HepG2 (cell line): ENCODE data around the gene LSM14B.

Experiments used
- ATF1 ChIP-seq: IDR thresholded peaks from 2 replicates; pipeline ENCODE4 v1.6.1; 2016; ENCODE audit warnings: mild to moderate bottlenecking, control low read depth
- CTCF ChIP-seq: sonication (generic); formaldehyde crosslinking; IDR thresholded peaks from 2 replicates; pipeline ENCODE4 v1.5.0; 2020; ENCODE audit warnings: mild to moderate bottlenecking, missing genetic modification reagents, moderate library complexity
- ETS1 ChIP-seq: sonication (generic); formaldehyde crosslinking; IDR thresholded peaks from 2 replicates; pipeline ENCODE4 v1.4.0; 2020; ENCODE audit warnings: missing genetic modification reagents
- FOXA1 ChIP-seq, 2 experiments: fragments of 450-650 bp in 1 of 2; sonication (generic) in 1 of 2; formaldehyde crosslinking in 1 of 2; IDR thresholded peaks; 2 replicates each; pipeline versions ENCODE4 v1.4.0 to v1.6.1; 2016 to 2020; ENCODE audit warnings: missing genetic modification reagents in 1 of 2
- FOXO1 ChIP-seq: sonication (generic); formaldehyde crosslinking; IDR thresholded peaks from 2 replicates; pipeline ENCODE4 v1.4.0; 2020; ENCODE audit warnings: missing genetic modification reagents
- NFRKB ChIP-seq: fragments of 450-650 bp; IDR thresholded peaks from 2 replicates; pipeline ENCODE4 v1.6.1; 2017
- POLR2A ChIP-seq, 2 experiments: IDR thresholded peaks; 2 replicates each; pipeline ENCODE4 v1.6.1; 2011; ENCODE audit warnings: low read depth in 2 of 2, low read length in 2 of 2, mild to moderate bottlenecking in 1 of 2, moderate library complexity in 1 of 2; ENCODE audit not compliant: insufficient read depth in 1 of 2
- RORA ChIP-seq: sonication (generic); formaldehyde crosslinking; IDR thresholded peaks from 2 replicates; pipeline ENCODE4 v1.5.0; 2020; ENCODE audit warnings: mild to moderate bottlenecking, missing genetic modification reagents, moderate library complexity

DNA sequence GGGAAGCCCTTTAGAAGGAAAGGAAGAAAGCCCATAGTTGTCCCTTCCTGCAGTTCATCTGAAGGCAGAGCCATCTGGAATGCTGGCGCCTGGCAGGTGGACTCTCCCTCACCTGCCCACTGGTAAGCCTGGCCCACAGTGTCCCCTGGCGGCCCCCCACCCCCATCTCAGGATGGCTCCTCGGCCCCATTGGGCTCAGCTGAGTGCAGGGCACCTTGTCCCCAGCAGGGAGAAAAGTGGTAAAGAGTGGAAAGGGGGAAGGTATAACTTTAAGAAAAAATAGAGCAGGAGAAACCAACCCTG lies 33.9 kb downstream of the LSM14B start:
- no peak for TF ChIP-seq CTCF (CRISPR knock-in tag)
- no peak for TF ChIP-seq ETS1 (CRISPR knock-in tag)
- TF ChIP-seq FOXO1 (CRISPR knock-in tag), result no peak
- TF ChIP-seq RORA (CRISPR knock-in tag), result no peak
- TF ChIP-seq FOXA1 (IDR thresholded peaks at IDR 0.05), result no peak
- no peak for TF ChIP-seq FOXA1 (CRISPR knock-in tag; IDR thresholded peaks at IDR 0.05)
- TF ChIP-seq ATF1, result no peak
- no peak for TF ChIP-seq POLR2A (IDR thresholded peaks at IDR 0.05; ENCODE audit: insufficient read depth in 1 of 2, low read depth in 2 of 2, low read length in 2 of 2)
- no peak for TF ChIP-seq NFRKB
